HepG2 (cell line): Measurements from ENCODE around the gene C1QBP. TPM values are rescaled to one million over a fixed set of nuclear protein-coding genes. Genes with fewer than 3 reads are reported as not detected.

ENCODE experiments used
- ATF7-NPFF ChIP-seq: sonication (generic); formaldehyde crosslinking; IDR thresholded peaks from 2 replicates; pipeline ENCODE4 v1.8.1; 2023; ENCODE audit warnings: mild to moderate bottlenecking, low read depth, missing genetic modification reagents, moderate library complexity
- FOXO1 ChIP-seq: sonication (generic); formaldehyde crosslinking; IDR thresholded peaks from 2 replicates; pipeline ENCODE4 v1.4.0; 2020; ENCODE audit warnings: missing genetic modification reagents
- HHEX ChIP-seq: IDR thresholded peaks from 2 replicates; pipeline ENCODE4 v1.6.1; 2016; ENCODE audit warnings: control low read depth
- HOXA9 ChIP-seq: sonication (generic); formaldehyde crosslinking; IDR thresholded peaks from 2 replicates; pipeline ENCODE4 v1.8.1; 2022; ENCODE audit warnings: missing genetic modification reagents, mild to moderate bottlenecking, moderate library complexity, borderline replicate concordance
- MBD4 ChIP-seq: IDR thresholded peaks from 2 replicates; pipeline ENCODE4 v1.6.1; 2012; ENCODE audit warnings: low read length, inconsistent platforms, borderline replicate concordance
- MIER2 ChIP-seq: IDR thresholded peaks from 2 replicates; pipeline ENCODE4 v1.6.1; 2016; ENCODE audit warnings: missing biosample characterization, missing genetic modification reagents
- NBN ChIP-seq: fragments of 450-650 bp; conservative IDR thresholded peaks from 2 replicates; pipeline ENCODE4 v1.6.1; 2017
- PAWR ChIP-seq: sonication (generic); formaldehyde crosslinking; IDR thresholded peaks from 2 replicates; pipeline ENCODE4 v1.4.0; 2020; ENCODE audit warnings: missing genetic modification reagents, mild to moderate bottlenecking, borderline replicate concordance
- PCBP1 ChIP-seq: fragments of 200-400 bp; formaldehyde crosslinking; IDR thresholded peaks from 2 replicates; pipeline ENCODE4 v1.6.1; 2017; ENCODE audit warnings: mild to moderate bottlenecking, low read depth, low read length, borderline replicate concordance
- SETDB1 ChIP-seq: sonication (generic); formaldehyde crosslinking; IDR thresholded peaks from 2 replicates; pipeline ENCODE4 v1.5.1; 2020; ENCODE audit warnings: missing genetic modification reagents, mild to moderate bottlenecking, borderline replicate concordance
- SP140L ChIP-seq: sonication (generic); formaldehyde crosslinking; IDR thresholded peaks from 2 replicates; pipeline ENCODE4 v1.4.0; 2020; ENCODE audit warnings: missing genetic modification reagents, borderline replicate concordance
- TEAD3 ChIP-seq: optimal IDR thresholded peaks from 2 replicates; pipeline ENCODE3; 2016; ENCODE audit warnings: borderline replicate concordance
- THAP11 ChIP-seq: IDR thresholded peaks from 2 replicates; pipeline ENCODE4 v1.6.1; 2016; ENCODE audit warnings: missing biosample characterization, missing genetic modification reagents
- ZNF484 ChIP-seq: sonication (generic); formaldehyde crosslinking; IDR thresholded peaks from 2 replicates; pipeline ENCODE4 v1.5.1; 2020; ENCODE audit warnings: mild to moderate bottlenecking, low read depth, missing genetic modification reagents, borderline replicate concordance
- ZNF549 ChIP-seq: sonication (generic); formaldehyde crosslinking; IDR thresholded peaks from 2 replicates; pipeline ENCODE4 v1.5.0; 2020; ENCODE audit warnings: missing genetic modification reagents
- ZNF589 ChIP-seq: sonication (generic); formaldehyde crosslinking; conservative IDR thresholded peaks from 2 replicates; pipeline ENCODE4 v1.8.0; 2022; ENCODE audit warnings: mild to moderate bottlenecking, moderate library complexity, missing genetic modification reagents
- ZNF749 ChIP-seq: sonication (generic); formaldehyde crosslinking; IDR thresholded peaks from 2 replicates; pipeline ENCODE4 v1.8.0; 2022; ENCODE audit warnings: mild to moderate bottlenecking, missing genetic modification reagents, moderate library complexity, borderline replicate concordance
- ZSCAN25 ChIP-seq: sonication (generic); formaldehyde crosslinking; IDR thresholded peaks from 2 replicates; pipeline ENCODE4 v1.8.0; 2022; ENCODE audit warnings: mild to moderate bottlenecking, missing genetic modification reagents
- polyA plus RNA-seq, 8 experiments: library from polyadenylated mRNA; depleted of rRNA in 3 of 8; stranded (reverse) in 7 of 8; unstranded in 1 of 8; fragments of >200 nt; fragmentation: Illumina TruSeq in 4 of 8; extraction: Trizol in 4 of 8; gene quantifications; 2 replicates each; pipeline versions ENCODE4 v1.2.1 to v1.2.3, GENCODE V29; 2011 to 2016; ENCODE audit warnings: low read depth in 4 of 8, missing spikeins in 1 of 8, mixed read lengths in 1 of 8; ENCODE audit not compliant: insufficient read depth in 1 of 8
- total RNA-seq, 5 experiments: library from RNA; depleted of rRNA; stranded (reverse); fragments of >200 nt; fragmentation: Illumina TruSeq; extraction: Trizol; gene quantifications; 2 replicates each; pipeline ENCODE4 v1.2.3, GENCODE V29; 2016; ENCODE audit warnings: low read depth in 1 of 5
- TF ChIP-seq, protein P1 (sequence below): sonication (generic); formaldehyde crosslinking; IDR thresholded peaks from 2 replicates; pipeline ENCODE4 v1.4.0; 2020; ENCODE audit warnings: mild to moderate bottlenecking, low read depth, missing genetic modification reagents
- TF ChIP-seq, protein P2 (sequence below): sonication (generic); formaldehyde crosslinking; IDR thresholded peaks from 2 replicates; pipeline ENCODE4 v1.5.0; 2020; ENCODE audit warnings: missing genetic modification reagents
- TF ChIP-seq, protein P3 (sequence below): sonication (generic); formaldehyde crosslinking; IDR thresholded peaks from 2 replicates; pipeline ENCODE4 v1.8.1; 2023; ENCODE audit warnings: missing genetic modification reagents, mild to moderate bottlenecking, borderline replicate concordance
- TF ChIP-seq, protein P4 (sequence below), 2 experiments: IDR thresholded peaks; 2 replicates each; pipeline ENCODE4 v1.6.1; 2011 to 2012; ENCODE audit warnings: low read length in 2 of 2, borderline replicate concordance in 1 of 2, low read depth in 1 of 2, mild to moderate bottlenecking in 1 of 2, moderate library complexity in 1 of 2

C1QBP gene
- total and polyA plus RNA-seq, 2 of the 13 experiments (the other 11 are each of a cell fraction or from before 2014, with no cell fraction given) = 219 to 680 TPM

DNA sequence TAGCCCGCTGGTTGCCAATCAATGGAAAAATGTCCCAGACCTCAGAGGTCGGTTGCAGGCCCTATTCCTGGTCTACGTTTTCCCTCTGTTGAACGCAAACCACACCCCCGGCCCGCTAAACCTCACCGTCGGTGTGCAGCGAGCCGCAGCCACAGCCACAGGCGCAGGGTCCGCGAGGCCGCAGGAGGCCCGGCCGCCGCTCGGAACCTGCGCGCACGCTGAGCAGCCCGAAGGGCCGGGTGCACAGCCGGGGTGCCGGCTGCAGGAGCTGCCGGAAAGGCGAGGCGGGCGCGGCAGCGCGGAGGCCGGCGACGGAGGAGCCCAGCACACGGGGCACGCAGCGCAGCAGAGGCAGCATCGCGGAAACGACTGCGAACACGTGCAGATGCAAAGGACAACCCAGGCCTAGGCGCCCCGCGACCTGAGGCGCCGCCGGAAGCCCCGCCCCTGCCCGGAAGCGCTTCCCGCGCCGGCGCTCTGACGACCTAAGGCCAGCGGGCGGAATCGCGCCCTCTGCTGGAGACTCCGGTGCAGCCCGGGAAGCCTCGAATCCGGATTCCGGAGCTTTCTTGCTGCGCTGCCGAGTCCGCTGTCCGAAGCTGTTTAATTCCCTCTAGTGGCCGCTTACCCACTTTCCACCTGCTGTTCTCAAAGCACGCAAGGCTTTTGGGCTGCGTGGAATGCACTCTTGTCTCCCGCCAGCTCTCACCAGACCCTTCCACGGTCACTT, at the start of gene C1QBP (continued):
- TF ChIP-seq, protein P1, sequence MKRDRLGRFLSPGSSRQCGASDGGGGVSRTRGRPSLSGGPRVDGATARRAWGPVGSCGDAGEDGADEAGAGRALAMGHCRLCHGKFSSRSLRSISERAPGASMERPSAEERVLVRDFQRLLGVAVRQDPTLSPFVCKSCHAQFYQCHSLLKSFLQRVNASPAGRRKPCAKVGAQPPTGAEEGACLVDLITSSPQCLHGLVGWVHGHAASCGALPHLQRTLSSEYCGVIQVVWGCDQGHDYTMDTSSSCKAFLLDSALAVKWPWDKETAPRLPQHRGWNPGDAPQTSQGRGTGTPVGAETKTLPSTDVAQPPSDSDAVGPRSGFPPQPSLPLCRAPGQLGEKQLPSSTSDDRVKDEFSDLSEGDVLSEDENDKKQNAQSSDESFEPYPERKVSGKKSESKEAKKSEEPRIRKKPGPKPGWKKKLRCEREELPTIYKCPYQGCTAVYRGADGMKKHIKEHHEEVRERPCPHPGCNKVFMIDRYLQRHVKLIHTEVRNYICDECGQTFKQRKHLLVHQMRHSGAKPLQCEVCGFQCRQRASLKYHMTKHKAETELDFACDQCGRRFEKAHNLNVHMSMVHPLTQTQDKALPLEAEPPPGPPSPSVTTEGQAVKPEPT = peak; percentile 80; the same call in 1 of the 2 replicates
- TF ChIP-seq ZNF589 (CRISPR knock-in tag) = peak; percentile 92; the same call in 1 of the 2 replicates
- peak; percentile 71; the same call in 1 of the 2 replicates for TF ChIP-seq ZNF749
- TF ChIP-seq ZNF484 (CRISPR knock-in tag) = no peak
- no peak for TF ChIP-seq PCBP1
- TF ChIP-seq TEAD3 (CRISPR knock-in tag) = peak; percentile 73
- TF ChIP-seq PAWR (CRISPR knock-in tag) = no peak
- TF ChIP-seq, protein P2, sequence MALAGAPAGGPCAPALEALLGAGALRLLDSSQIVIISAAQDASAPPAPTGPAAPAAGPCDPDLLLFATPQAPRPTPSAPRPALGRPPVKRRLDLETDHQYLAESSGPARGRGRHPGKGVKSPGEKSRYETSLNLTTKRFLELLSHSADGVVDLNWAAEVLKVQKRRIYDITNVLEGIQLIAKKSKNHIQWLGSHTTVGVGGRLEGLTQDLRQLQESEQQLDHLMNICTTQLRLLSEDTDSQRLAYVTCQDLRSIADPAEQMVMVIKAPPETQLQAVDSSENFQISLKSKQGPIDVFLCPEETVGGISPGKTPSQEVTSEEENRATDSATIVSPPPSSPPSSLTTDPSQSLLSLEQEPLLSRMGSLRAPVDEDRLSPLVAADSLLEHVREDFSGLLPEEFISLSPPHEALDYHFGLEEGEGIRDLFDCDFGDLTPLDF = peak; percentile 54; the same call in 1 of the 2 replicates
- TF ChIP-seq HOXA9 (CRISPR knock-in tag) = peak; percentile 77; the same call in 1 of the 2 replicates
- TF ChIP-seq THAP11 (CRISPR knock-in tag) = peak; percentile 91
- peak; percentile 45; the same call in 1 of the 2 replicates for TF ChIP-seq ZSCAN25 (CRISPR knock-in tag)
- 0 out of 2 replicates have a peak, but pooled peaks have one; percentile 35 for TF ChIP-seq MIER2 (CRISPR knock-in tag)
- TF ChIP-seq FOXO1 (CRISPR knock-in tag) = no peak; the same call in 1 of the 2 replicates
- peak; percentile 56; the same call in 1 of the 2 replicates for TF ChIP-seq ZNF549 (CRISPR knock-in tag)
- no peak for TF ChIP-seq HHEX (CRISPR knock-in tag)
- TF ChIP-seq NBN = no peak
- peak; percentile 77; the same call in 1 of the 2 replicates for TF ChIP-seq SP140L
- peak; percentile 87 for TF ChIP-seq ATF7-NPFF (CRISPR knock-in tag)
- TF ChIP-seq, protein P3, sequence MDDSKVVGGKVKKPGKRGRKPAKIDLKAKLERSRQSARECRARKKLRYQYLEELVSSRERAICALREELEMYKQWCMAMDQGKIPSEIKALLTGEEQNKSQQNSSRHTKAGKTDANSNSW (CRISPR knock-in tag) = peak; percentile 37; the same call in 1 of the 2 replicates
- TF ChIP-seq, protein P4, sequence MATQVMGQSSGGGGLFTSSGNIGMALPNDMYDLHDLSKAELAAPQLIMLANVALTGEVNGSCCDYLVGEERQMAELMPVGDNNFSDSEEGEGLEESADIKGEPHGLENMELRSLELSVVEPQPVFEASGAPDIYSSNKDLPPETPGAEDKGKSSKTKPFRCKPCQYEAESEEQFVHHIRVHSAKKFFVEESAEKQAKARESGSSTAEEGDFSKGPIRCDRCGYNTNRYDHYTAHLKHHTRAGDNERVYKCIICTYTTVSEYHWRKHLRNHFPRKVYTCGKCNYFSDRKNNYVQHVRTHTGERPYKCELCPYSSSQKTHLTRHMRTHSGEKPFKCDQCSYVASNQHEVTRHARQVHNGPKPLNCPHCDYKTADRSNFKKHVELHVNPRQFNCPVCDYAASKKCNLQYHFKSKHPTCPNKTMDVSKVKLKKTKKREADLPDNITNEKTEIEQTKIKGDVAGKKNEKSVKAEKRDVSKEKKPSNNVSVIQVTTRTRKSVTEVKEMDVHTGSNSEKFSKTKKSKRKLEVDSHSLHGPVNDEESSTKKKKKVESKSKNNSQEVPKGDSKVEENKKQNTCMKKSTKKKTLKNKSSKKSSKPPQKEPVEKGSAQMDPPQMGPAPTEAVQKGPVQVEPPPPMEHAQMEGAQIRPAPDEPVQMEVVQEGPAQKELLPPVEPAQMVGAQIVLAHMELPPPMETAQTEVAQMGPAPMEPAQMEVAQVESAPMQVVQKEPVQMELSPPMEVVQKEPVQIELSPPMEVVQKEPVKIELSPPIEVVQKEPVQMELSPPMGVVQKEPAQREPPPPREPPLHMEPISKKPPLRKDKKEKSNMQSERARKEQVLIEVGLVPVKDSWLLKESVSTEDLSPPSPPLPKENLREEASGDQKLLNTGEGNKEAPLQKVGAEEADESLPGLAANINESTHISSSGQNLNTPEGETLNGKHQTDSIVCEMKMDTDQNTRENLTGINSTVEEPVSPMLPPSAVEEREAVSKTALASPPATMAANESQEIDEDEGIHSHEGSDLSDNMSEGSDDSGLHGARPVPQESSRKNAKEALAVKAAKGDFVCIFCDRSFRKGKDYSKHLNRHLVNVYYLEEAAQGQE (IDR thresholded peaks at IDR 0.05; ENCODE audit: borderline replicate concordance in 1 of 2, low read depth in 1 of 2, low read length in 2 of 2) = peak in 1 of 2 experiments; percentile 37; a peak in 1 of 4 replicates
- no peak for TF ChIP-seq SETDB1 (CRISPR knock-in tag)
- TF ChIP-seq MBD4 = no peak
